ENCODE data around the gene ZNF740. TPM values are rescaled to one million over a fixed set of nuclear protein-coding genes. Genes with fewer than 3 reads are reported as not detected.
A peak's percentile ranks its signal among the peaks of the same experiment; 100 is the strongest.

Gene ZNF740
- total and polyA plus RNA-seq, 2 of the 4 experiments (the other 2 are of a cell fraction), result 13.1 to 14.0 TPM

GRCh38 chr12:53169644-53170043 is 10.9 kb upstream of the ZNF740 start:
- H3K4ac ChIP-seq (ENCODE audit: low read depth, low read length), result no peak overlapping the region

More at GRCh38 chr12:53169644-53170043, 10.9 kb upstream of the ZNF740 start:
- Histone ChIP-seq H3K9ac (ENCODE audit: low read depth, low read length) (no peak overlapping the region), H4K8ac (ENCODE audit: low read depth in 2 of 2, low read length in 2 of 2) (no peak overlapping the region), H3K4me1 (ENCODE audit: control insufficient read depth, insufficient read depth, low read length) (peaks cover 14% of the 10 kb centered on the region), H2BK120ac (ENCODE audit: low read depth, low read length) (no peak overlapping the region), H3K18ac (ENCODE audit: low read depth, low read length) (no peak overlapping the region), H3K27ac (ENCODE audit: insufficient read depth, low read length) (no peak overlapping the region), H4K91ac (ENCODE audit: insufficient read depth, low read depth, low read length) (no peak overlapping the region), H2BK20ac (ENCODE audit: low read depth, low read length) (no peak overlapping the region), H3K14ac (replicated peaks; ENCODE audit: low read depth, low read length) (no peak overlapping the region; the same call in 1 of the 2 replicates), H3K36me3 (ENCODE audit: control insufficient read depth, insufficient read depth, low read length) (peaks cover 22% of the 10 kb centered on the region), H3K4me2 (ENCODE audit: low read depth, low read length) (no peak overlapping the region), H3K56ac (ENCODE audit: extremely low read depth, insufficient read depth, low read length) (no peak overlapping the region), H3K9me3 (ENCODE audit: control insufficient read depth, insufficient read depth, low read length) (no peaks in the 10 kb centered on the region), H4K5ac (ENCODE audit: low read depth, low read length) (no peak overlapping the region), H3K9me1 (ENCODE audit: insufficient read depth, low read length) (peaks cover 17% of the 10 kb centered on the region), H2AK9ac (replicated peaks; ENCODE audit: low read depth, low read length, poor library complexity) (peak overlapping the region; percentile 3), H2BK5ac (ENCODE audit: low read depth, low read length, poor library complexity, severe bottlenecking) (no peak overlapping the region), H3K4me3 (ENCODE audit: insufficient read depth, low read depth, low read length) (no peak overlapping the region), H2AFZ (replicated peaks; ENCODE audit: low read length, poor library complexity) (no peak overlapping the region), H2BK15ac (ENCODE audit: low read depth, low read length) (no peak overlapping the region), H2AK5ac (ENCODE audit: low read depth, low read length) (no peak overlapping the region), H4K20me1 (ENCODE audit: insufficient read depth, low read length) (no peaks in the 10 kb centered on the region), H3K79me1 (ENCODE audit: low read depth in 1 of 2, low read length in 2 of 2) (peaks cover 0 to 18% of the 10 kb centered on the region in 2 experiments; a peak in 2 of 4 replicates), H3K23ac (ENCODE audit: low read depth, low read length) (no peak overlapping the region), H3K27me3 (ENCODE audit: control insufficient read depth, insufficient read depth, low read length) (no peaks in the 10 kb centered on the region)
- ATAC-seq (ENCODE audit: low read depth) (no peak), DNase-seq (no peak)
- TF ChIP-seq RAD21 (IDR thresholded peaks at IDR 0.05; ENCODE audit: low read length), result no peak
- TF ChIP-seq BHLHE40 (IDR thresholded peaks at IDR 0.05; ENCODE audit: low read depth, low read length), result no peak
- TF ChIP-seq MAZ (IDR thresholded peaks at IDR 0.05; ENCODE audit: borderline replicate concordance, low read depth, low read length), result no peak
- no peak for TF ChIP-seq ELK1 (IDR thresholded peaks at IDR 0.05; ENCODE audit: borderline replicate concordance, low read depth, low read length)
- no peak for TF ChIP-seq MXI1 (IDR thresholded peaks at IDR 0.05; ENCODE audit: borderline replicate concordance, low read depth, low read length)
- TF ChIP-seq RFX5 (IDR thresholded peaks at IDR 0.05; ENCODE audit: low read depth, low read length), result no peak
- TF ChIP-seq USF2 (IDR thresholded peaks at IDR 0.05; ENCODE audit: low read depth, low read length), result no peak
- no peak for TF ChIP-seq NFE2L2 (IDR thresholded peaks at IDR 0.05; ENCODE audit: low read depth, low read length)
- TF ChIP-seq MAFK (IDR thresholded peaks at IDR 0.05; ENCODE audit: low read depth, low read length), result no peak
- TF ChIP-seq FOS (IDR thresholded peaks at IDR 0.05; ENCODE audit: low read depth, low read length), result no peak
- TF ChIP-seq POLR2A (IDR thresholded peaks at IDR 0.05; ENCODE audit: low read depth, low read length), result no peak
- no peak for TF ChIP-seq SMC3 (IDR thresholded peaks at IDR 0.05; ENCODE audit: low read depth, low read length)
- no peak for TF ChIP-seq CTCF (conservative IDR thresholded peaks at IDR 0.05; ENCODE audit: low read depth, low read length)
- 100% methylated on average over 2 of the region's 7 CpGs; no CpG with 5 or more reads in 1 of the 2 experiments for WGBS, 2 experiments (ENCODE audit: extremely low coverage in 2 of 2, insufficient read length in 1 of 2)
- BruUV-seq (replicated peaks), result no TSS peak
- dilution Hi-C loops (cut with HindIII; ENCODE audit: low sequenced_read_pairs, unreplicated experiment) (no loop called here), in situ Hi-C loops (cut with MboI; ENCODE audit: low sequenced_read_pairs) (no loop called here), intact Hi-C loops (cut with micrococcal nuclease) (no loop called here)
- ChIA-PET CTCF (interaction anchor here (0.7 kb wide), 1 partner anchor 1954 kb away, joined by 5 read pairs; no protein-coding TSS in a partner anchor), POLR2A (ENCODE audit: unreplicated experiment) (no interaction called here)
